H54 (cell line): ENCODE data around the gene RGS10.

Experiments
- DNase-seq: peaks from one replicate; pipeline ENCODE4 v3.0.0; 2011; ENCODE audit warnings: low spot score, mixed read lengths; ENCODE audit not compliant: insufficient read length
- FAIRE-seq: peaks from 3 replicates; lab custom pipeline; 2011; peaks lifted over from hg19 to GRCh38; lab: Jason Lieb, UNC
- POLR2A ChIP-seq: IDR thresholded peaks from 2 replicates; pipeline ENCODE4 v1.6.1; 2011; ENCODE audit warnings: low read depth, mild to moderate bottlenecking, low read length

Gene RGS10

GRCh38 chr10:119543814-119544642 lies 1.5 kb upstream of the RGS10 start:
- no peak for FAIRE-seq
- no peak for TF ChIP-seq POLR2A
- no peak for DNase-seq

DNA sequence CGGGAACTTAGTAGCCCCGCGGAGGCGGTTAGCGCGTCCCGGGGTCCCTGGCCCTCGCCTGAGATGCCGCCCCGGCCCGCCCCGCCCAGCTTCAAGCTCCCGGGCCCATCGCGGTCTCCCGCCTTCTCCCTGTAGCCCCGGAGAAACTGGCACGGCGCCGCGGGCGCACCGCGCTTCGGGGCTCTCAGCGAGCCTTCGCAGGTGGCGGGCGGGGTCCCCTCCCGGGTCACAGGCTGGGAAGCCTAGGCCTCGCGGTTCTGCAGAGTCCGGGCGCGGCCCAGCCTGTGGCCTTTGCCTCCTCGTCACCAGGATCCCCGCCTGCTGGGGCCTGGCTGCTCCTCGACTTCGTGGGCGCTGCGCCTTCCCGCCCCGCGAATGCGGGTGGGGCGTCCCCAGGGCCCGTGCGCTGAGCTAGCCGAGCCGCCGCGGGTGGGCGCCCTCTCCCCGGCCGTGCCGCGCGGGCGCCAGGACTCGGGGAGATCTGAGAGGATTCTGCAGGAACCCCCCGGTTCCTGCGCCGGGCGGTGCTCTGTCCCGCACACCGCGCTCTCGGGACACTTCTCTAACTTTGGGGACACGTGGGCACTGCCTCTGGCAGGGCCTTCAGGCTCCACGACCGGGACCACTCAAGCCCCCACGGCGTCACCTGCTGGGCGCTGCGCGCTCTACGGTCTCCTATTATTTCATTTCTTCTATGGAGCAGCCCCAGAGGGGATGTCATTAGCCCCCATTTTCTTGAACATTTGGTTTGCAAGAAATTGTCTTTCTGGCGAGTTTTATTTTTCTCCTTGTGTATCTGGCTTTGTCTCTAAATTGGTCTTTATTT lies 682 bp upstream of the RGS10 start:
- FAIRE-seq (no peak), DNase-seq (peak; percentile 55)

GRCh38 chr10:119541459-119542356 lies 811 bp downstream of the RGS10 start:
- no peak for FAIRE-seq
- TF ChIP-seq POLR2A = no peak
- DNase-seq = no peak

More for the DNA sequence above, 682 bp upstream of the RGS10 start:
- no peak for TF ChIP-seq POLR2A

GRCh38 chr10:119541046-119541445 lies 1.5 kb downstream of the RGS10 start:
- DNase-seq (no peak), FAIRE-seq (no peak)
- no peak for TF ChIP-seq POLR2A

GRCh38 chr10:119540038-119540437 lies 2.5 kb downstream of the RGS10 start:
- FAIRE-seq (no peak), DNase-seq (no peak)
- TF ChIP-seq POLR2A = no peak

DNA sequence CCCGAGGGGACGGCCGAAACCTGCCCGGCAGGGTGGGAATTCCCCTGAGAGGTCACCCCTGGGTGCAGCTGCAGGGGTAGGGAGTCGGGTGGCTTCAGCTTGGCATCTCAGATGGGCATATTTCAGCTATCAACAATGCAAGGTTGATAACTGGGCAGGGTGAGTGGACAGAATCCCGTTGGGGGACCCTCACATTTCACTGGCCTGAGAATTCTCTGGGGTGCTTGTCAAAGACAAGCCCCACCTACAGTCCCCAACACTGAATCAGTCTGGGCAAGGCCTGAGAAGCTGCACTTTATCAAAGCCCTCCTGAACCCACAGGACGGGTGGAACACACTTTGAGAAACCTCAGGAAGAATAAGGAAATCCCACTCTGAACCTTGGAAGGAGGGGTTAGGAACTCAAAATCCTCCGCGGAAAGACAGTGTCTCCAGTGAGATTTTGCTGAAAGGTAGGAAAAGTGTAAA lies 3.1 kb downstream of the RGS10 start:
- TF ChIP-seq POLR2A = no peak
- DNase-seq = no peak
- FAIRE-seq = no peak

GRCh38 chr10:119538632-119539358 lies 3.7 kb downstream of the RGS10 start:
- no peak for DNase-seq
- no peak for FAIRE-seq
- no peak for TF ChIP-seq POLR2A

GRCh38 chr10:119537953-119538630 lies 4.4 kb downstream of the RGS10 start:
- FAIRE-seq (no peak), DNase-seq (no peak)
- no peak for TF ChIP-seq POLR2A

DNA sequence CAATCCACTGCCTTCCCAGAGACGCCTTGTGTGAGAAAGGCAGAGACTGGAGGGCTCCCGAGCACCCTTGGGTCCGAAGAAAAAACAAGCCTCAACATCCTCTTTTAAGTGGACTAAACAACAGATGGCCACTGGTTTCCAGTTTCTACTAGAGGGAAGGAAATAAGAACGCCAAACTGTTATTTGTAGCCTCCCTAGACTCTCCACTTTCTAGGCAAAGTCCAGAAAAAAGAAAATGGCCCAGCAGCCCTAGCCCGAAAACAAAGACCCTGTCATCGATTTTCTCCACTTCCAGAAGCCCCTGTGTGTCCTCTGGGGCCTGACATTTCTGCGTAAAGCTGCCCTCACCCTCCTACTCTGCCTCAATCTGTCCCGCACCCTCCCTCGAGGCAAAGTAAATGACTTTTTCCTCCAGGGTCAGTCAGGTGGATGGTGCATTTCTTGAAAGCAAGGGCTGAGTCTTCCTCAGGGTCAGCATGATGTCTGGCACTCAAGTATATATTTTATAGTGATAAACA lies 6.0 kb downstream of the RGS10 start:
- TF ChIP-seq POLR2A = no peak
- FAIRE-seq = no peak
- DNase-seq = no peak

DNA sequence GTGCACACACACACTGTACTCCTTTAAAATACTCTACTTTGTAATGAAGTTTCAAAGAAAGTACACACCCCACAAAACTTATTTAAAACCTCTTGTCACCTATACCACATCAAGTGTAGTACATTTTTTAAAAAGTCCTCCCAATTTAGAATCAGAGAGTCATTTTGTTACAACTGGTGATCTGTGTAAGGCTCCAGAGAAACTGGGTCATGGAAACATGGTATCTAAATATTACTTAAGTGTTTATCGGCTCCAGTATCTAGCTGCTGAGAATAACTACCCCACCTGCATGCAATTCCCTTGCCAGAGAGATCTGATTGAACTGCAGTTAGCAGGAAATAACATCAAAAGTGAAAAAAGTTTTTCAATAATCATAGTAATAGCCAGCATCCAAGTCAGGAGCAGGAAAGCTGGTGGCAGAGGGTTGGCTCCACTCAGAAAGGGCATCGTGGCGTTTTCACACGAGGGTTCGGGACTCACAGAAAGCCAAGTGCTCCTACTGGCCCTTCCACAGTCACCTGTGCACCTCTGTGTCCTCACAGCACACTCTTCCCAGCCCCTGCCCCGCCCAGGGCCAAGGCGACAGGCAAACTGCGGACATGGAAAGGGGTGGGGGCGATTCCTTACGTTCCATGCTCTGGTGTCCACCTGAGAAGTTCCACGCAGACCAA lies 6.5 kb downstream of the RGS10 start:
- TF ChIP-seq POLR2A = no peak
- DNase-seq (no peak), FAIRE-seq (no peak)

DNA sequence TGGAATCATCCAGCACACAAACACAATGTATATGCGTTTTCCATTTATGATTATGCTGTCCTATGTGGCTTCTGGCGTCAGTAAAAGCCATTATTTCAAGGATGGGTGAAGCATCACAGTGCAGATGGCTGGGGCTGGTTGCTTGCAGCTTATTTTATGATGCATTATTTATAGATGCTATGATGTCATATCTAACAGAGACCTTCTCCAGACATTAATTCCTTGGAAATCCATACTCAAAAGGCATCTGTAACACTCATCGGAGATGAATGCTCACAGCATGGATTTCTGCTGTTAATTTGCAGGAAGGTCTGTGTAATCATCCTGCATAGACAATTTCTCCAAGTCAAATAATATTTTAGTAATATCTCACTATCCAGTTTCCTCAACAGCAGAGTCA lies 7.2 kb downstream of the RGS10 start:
- no peak for FAIRE-seq

More for the DNA sequence above, 7.2 kb downstream of the RGS10 start:
- TF ChIP-seq POLR2A = no peak
- DNase-seq = no peak
